ENCODE data around the gene GAPVD1.
A peak's percentile ranks its signal among the peaks of the same experiment; 100 is the strongest.

The GAPVD1 gene

DNA sequence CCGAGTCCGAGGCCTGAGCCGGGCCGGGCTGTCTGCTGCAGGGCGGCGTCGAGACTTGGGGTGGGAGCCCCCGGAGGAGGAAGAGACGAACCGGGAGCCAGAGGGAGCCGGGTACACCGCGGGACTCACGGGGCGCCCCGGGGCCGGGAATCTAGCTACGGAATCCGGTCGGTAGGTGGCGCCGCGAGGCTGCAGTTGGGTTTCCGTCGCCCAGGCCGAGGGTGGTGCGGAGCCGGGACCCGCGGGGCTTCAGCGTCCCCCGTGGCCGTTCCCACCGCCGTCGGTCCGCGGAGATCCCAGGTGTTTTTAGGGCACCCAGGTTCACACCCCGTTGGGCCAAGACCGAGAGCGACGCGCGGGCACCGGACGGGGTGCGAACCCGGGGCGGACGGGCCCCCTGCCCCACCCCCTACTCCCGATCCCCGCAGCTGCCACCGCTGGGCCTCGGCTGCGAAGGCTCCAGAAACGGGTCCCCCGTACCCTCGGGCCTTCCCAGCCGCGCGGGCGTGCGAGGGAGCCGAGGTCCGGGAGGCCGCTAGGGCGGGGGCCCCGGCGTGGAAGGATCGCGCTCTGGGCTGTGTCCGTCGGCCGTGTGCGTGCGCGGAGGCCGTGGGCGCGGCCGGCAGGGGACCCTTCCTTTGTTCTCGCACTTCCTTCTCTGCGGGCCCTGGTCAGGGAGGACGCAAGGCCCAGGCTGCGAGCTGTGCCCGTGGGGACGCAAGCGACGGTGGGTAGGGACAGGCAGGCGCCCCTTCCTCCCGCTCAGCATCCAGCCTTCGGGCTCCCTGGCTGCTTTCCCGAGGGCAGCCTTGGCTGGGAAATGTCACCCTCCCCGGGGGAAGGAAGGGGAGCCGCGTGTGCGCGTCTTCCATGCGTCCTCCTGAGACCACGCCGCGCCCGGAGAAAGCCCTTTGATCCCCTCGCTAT, 146.6 kb downstream of the GAPVD1 start:
- peak; percentile 87 for DNase-seq

DNA sequence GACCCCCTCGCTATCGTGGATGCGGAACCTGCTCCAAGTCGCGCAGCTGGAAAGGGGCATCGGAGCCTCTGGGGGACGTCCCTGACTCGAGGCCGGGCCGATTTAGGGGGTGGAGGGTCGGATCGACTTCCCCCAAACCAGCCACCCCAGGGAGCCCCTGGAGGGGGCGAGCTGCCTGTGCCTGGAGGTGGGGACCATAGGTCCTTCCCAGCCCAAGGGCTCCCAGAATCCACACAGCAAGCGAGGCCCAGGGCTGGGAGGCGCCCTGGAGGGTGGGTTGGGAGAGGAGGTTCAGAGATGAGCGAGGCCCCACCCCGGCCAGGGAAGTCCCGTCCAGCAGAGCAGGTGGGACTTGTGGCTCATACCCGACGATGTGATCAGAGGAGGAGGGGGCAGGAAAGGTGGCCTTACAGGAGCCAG, 147.6 kb downstream of the GAPVD1 start:
- peak; percentile 33 for DNase-seq

- DNase-seq = peak; percentile 82
Observed at GRCh38 chr9:125409637-125410521, 148.3 kb downstream of the GAPVD1 start.

DNA sequence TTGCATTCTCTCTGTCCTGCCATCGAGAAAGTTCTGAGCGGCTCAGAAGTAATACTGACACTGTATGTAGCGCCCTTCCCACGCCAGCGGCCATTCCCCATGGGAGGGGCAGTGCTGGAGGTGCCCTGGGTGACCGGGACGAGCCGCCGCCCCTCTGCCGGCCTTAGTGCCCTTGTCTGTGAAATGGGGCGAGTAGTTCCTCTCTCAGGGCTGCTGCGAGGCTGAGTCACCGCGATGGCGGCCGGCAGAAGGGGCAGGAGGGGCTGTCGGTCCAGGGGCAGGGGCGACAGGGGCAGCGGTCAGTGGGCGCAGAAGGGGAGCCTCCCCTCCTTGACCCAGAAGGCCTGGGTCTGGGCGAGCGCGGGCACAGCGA, 148.9 kb downstream of the GAPVD1 start:
- no peak for DNase-seq

GRCh38 chr9:125411171-125411756, 149.6 kb downstream of the GAPVD1 start:
- DNase-seq = no peak

DNA sequence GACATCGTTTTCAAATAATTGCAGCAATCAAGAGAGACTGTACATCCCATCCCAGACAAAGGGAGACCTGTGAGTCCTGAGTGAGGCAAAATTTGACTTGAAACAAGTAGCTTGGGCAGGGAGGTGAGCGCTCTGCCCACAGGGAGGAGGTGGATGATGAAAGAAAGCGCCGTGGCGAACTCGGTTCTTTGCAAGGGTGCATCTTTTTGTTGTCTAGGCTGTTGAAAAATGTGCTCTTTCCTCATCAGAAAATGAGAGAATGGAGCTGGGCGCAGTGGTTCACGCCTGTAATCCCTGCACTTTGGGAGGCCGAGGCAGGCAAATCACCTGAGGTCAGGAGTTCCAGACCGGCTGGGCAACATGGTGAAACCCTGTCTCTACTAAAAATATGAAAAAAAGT, 150.5 kb downstream of the GAPVD1 start:
- DNase-seq = no peak

DNA sequence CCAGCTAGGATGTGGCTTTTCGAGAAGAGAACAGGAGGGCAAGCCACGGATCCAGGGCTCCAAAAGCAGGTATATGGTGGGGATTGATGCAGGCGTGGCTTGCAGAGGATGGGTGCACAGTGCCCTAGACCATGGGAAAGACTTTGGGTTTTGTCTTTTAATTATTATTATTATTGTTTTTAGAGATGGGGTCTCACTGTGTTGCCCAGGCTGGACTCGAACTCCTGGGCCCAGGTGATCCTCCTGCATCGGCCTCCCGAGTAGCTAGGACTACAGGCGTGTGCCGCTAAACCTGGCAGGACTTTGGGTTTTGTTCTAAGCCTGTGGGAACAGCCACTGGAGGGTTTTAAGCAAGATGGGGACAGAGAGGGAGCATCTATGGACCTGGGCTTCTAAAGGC, 152.0 kb downstream of the GAPVD1 start:
- no peak for DNase-seq

DNA sequence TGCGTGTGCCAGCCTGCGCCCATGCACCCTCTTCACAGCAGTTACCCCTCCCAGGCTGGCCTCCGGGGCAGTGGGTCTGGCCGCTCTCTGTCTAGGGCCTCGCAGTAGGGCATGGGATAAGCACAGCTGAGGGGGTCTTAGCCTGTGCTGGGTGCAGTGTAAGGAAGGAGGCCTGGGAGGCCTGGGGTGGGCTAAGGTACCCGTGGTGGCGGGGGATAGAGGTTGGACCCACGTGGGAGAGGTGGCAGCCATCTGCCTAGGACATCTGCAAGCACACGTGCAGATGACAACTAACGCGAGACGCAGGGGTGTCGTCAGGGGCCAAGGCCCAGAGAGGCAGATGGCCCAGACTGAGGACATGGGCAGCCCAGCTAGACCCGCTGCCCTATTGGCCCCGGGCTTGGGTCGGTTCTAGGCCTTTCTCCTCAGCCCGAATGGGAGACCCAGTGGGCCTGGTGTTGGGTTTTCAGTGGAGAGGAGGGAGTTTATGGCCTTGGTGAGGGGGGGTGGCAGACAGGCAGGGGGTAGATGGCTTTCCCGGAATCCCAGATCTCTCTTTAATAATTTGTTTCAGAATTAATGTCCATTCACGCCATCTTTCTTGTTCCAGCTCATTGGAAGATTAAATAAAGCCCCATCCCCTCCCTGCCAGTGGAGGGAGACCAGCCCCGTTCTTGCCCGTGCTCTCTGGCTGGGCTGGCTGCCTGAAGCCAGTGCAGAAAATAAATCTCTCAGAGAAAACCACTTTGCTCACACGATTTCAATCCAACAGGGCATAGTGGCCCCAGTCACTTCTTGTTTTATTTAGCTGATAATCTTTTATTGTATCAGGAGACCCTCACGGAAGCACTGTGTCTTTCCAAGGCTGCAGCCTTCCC, 154.2 kb downstream of the GAPVD1 start:
- DNase-seq = no peak

DNA sequence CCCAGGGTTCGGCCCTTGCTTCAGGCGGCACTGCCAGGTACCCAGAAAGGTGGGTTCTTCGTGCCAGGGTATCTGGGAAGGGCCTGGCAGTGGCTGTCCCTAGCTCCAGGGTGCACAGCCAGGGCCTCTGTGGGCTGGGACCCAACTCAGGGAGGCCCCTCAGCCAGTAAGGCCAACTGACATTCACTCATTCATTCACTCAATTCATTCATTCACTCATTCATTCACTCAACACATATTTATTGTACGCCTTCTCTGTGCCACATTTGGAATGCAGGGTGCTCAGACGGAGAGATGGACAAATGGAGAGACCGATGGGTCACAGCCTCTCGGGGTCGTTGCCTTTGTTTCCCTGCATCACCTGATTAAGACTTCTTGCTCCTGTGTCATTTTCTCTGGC, 154.9 kb downstream of the GAPVD1 start:
- DNase-seq = no peak

All from hematopoietic multipotent progenitor cell treated with erythropoietin and hydrocortisone succinate and interleukin-3 and kit ligand, for 4 days (in vitro differentiated cells).